Upper lobe of right lung (tissue), 1 donor: Measurements from ENCODE around the gene SLC22A7. TPM values are rescaled to one million over a fixed set of nuclear protein-coding genes. Genes with fewer than 3 reads are reported as not detected.
"Not testable (repeated sequence)": the region's sequence is repeated elsewhere in the genome, so short reads cannot be mapped to it uniquely, and the experiment has no call there.

Experiments used
- ATAC-seq: fragments of 200-7000 bp; cut with Tn5 transposase; one replicate; pipeline ENCODE4 v1.9.1; 2020; ENCODE audit warnings: mild to moderate bottlenecking, moderate library complexity
- DNase-seq: peaks from one replicate; pipeline ENCODE4 v3.0.0-alpha.2; 2020
- H3K27ac ChIP-seq: fragments of 200-600 bp; one replicate; pipeline ENCODE4 v1.8.0; 2022
- H3K27me3 ChIP-seq: fragments of 200-600 bp; one replicate; pipeline ENCODE4 v1.8.0; 2022; ENCODE audit warnings: mild to moderate bottlenecking
- H3K36me3 ChIP-seq: fragments of 200-600 bp; one replicate; pipeline ENCODE4 v1.8.0; 2022
- H3K4me1 ChIP-seq: fragments of 200-600 bp; one replicate; pipeline ENCODE4 v1.8.0; 2022
- H3K4me3 ChIP-seq: fragments of 200-600 bp; one replicate; pipeline ENCODE4 v1.8.0; 2022; ENCODE audit warnings: mild to moderate bottlenecking
- H3K9me3 ChIP-seq: fragments of 200-600 bp; one replicate; pipeline ENCODE4 v1.8.0; 2022
- intact Hi-C: fragments of 100-400 bp; cut with DNase I; formaldehyde crosslinking; loops from one replicate; pipeline ENCODE4 v1.11.0; 2022
- total RNA-seq: library from RNA; stranded (reverse); fragmentation: NEBNext Ultra II Directional; extraction: Animal tissue kit (Norgen Biotek cat#: 25700); gene quantifications from one replicate; pipeline ENCODE4 v1.2.1, GENCODE V29; 2021
- TF ChIP-seq, protein P1 (sequence below): fragments of 200-600 bp; IDR thresholded peaks from one replicate; pipeline ENCODE4 v1.8.0; 2022; ENCODE audit warnings: antibody characterized with exemption
- donor health status: DM: no; HTN: yes; CAD: no; lungs with severe emphysema.

Gene SLC22A7
- total RNA-seq, 1 donor from 2014 or later, result not detected

- Histone ChIP-seq H3K9me3 (no peaks in the 10 kb centered on the region), H3K36me3 (no peaks in the 10 kb centered on the region), H3K27me3 (peaks cover 11% of the 10 kb centered on the region), H3K27ac (no peak overlapping the region), H3K4me3 (no peak overlapping the region), H3K4me1 (no peaks in the 10 kb centered on the region)
- intact Hi-C loops, result no loop called here
- ATAC-seq, result no peak
- TF ChIP-seq, protein P1, sequence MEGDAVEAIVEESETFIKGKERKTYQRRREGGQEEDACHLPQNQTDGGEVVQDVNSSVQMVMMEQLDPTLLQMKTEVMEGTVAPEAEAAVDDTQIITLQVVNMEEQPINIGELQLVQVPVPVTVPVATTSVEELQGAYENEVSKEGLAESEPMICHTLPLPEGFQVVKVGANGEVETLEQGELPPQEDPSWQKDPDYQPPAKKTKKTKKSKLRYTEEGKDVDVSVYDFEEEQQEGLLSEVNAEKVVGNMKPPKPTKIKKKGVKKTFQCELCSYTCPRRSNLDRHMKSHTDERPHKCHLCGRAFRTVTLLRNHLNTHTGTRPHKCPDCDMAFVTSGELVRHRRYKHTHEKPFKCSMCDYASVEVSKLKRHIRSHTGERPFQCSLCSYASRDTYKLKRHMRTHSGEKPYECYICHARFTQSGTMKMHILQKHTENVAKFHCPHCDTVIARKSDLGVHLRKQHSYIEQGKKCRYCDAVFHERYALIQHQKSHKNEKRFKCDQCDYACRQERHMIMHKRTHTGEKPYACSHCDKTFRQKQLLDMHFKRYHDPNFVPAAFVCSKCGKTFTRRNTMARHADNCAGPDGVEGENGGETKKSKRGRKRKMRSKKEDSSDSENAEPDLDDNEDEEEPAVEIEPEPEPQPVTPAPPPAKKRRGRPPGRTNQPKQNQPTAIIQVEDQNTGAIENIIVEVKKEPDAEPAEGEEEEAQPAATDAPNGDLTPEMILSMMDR, result no peak
- no peak for DNase-seq
These were observed 1.1 kb upstream of the SLC22A7 start for GRCh38 chr6:43296780-43297497.

DNA sequence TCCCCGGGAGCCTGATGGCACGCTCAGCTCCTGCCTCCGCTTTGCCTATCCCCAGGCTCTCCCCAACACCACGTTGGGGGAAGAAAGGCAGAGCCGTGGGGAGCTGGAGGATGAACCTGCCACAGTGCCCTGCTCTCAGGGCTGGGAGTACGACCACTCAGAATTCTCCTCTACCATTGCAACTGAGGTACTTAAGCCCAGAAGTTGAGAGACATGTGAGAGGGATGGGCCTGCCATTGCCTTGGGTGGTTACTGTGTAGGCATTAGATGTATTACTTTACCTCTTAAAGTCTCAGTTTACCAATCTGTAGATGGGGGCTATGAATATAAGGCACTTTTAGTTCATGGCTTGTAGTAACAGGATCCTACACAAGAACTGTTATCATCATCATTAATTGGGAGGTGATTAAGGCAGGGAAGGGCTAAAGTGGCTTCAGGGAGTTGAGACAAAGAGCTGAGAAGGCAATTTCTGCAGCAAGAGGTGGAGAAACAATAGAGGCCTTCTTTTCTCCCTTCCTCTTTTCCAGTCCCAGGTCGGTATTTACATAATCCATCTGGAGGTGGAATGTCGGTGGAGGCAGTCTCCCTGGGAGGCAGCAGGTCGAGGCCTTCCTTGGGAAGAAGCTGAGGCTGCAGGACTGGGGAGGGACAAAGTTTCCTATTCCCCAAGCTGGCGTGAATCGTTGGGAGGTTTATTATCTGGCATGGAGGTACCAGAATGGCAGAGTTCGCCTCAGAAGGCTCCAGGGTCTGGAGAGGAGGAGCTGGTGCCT is 691 bp downstream of the SLC22A7 start:
- Histone ChIP-seq H3K4me3 (no peak overlapping the region), H3K27me3 (peaks cover 11% of the 10 kb centered on the region), H3K9me3 (no peaks in the 10 kb centered on the region), H3K36me3 (no peaks in the 10 kb centered on the region), H3K4me1 (no peaks in the 10 kb centered on the region), H3K27ac (no peak overlapping the region)
- TF ChIP-seq, protein P1, result no peak
- DNase-seq, result no peak
- intact Hi-C loops, result no loop called here
- no peak for ATAC-seq

DNA sequence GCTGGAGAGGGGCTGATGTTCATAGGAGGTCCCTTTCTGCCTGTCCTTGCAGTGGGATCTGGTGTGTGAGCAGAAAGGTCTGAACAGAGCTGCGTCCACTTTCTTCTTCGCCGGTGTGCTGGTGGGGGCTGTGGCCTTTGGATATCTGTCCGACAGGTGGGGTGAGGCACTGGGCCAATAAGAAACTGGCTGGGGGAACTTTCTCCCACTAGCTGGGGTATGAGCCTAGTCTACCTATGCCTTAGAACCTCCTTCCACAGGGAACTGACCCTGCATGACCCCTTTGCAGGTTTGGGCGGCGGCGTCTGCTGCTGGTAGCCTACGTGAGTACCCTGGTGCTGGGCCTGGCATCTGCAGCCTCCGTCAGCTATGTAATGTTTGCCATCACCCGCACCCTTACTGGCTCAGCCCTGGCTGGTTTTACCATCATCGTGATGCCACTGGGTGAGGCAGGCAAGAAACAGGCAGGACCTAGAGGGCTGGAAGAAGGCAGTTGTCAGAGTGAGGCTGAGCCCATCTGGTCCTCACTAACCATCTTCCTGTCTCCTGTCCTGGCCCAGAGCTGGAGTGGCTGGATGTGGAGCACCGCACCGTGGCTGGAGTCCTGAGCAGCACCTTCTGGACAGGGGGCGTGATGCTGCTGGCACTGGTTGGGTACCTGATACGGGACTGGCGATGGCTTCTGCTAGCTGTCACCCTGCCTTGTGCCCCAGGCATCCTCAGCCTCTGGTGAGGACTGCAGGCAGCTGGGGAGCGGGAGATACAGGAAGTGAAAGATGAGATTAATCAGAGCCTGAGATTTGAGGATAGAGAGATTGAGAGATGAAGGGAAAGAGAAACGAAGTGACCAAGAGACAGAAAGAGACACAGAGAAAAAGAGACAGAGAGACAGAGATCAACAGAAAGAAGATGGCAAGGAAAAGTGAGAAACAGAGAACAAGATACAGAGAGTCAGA is 1.6 kb downstream of the SLC22A7 start:
- TF ChIP-seq, protein P1, result no peak
- DNase-seq (no peak), ATAC-seq (no peak)
- peaks cover 11% of the 10 kb centered on the region for H3K27me3 ChIP-seq
- intact Hi-C loops, result no loop called here
- no peak overlapping the region for H3K4me3 ChIP-seq
- no peaks in the 10 kb centered on the region for H3K4me1 ChIP-seq
- no peaks in the 10 kb centered on the region for H3K9me3 ChIP-seq
- no peak overlapping the region for H3K27ac ChIP-seq
- H3K36me3 ChIP-seq, result no peaks in the 10 kb centered on the region

DNA sequence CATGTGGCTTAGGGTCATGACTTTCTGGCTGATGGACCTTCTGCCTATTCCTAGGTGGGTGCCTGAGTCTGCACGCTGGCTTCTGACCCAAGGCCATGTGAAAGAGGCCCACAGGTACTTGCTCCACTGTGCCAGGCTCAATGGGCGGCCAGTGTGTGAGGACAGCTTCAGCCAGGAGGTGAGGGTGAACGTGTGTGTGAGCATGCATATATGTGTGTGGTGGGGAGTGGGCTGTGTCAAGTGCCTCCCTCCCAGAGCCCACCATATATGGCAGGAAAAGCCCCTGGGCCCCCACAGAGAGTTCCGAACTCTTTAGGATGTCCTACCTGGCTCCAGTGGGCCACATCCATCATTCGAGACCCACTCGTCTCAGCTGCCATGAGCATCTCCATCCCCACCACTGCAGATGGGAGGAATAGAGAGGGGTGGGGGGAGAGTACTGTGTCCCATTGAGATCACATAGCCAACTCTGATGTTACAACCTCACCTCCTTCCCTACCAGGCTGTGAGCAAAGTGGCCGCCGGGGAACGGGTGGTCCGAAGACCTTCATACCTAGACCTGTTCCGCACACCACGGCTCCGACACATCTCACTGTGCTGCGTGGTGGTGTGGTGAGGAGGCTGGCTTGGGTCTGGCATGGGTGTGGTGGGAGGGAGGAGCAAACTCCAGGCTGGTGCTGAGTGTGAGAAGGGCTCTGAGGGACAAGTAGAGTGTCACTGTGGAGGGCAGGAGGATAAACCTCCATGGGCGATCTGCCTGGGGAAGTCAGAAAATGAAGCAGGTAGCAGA is 3.2 kb downstream of the SLC22A7 start:
- no peak for ATAC-seq
- no peaks in the 10 kb centered on the region for H3K9me3 ChIP-seq
- no peaks in the 10 kb centered on the region for H3K36me3 ChIP-seq
- H3K4me3 ChIP-seq, result no peak overlapping the region
- intact Hi-C loops, result no loop called here
- no peaks in the 10 kb centered on the region for H3K4me1 ChIP-seq
- no peak overlapping the region for H3K27ac ChIP-seq
- H3K27me3 ChIP-seq, result peaks cover 11% of the 10 kb centered on the region
- TF ChIP-seq, protein P1, result no peak
- no peak for DNase-seq

DNA sequence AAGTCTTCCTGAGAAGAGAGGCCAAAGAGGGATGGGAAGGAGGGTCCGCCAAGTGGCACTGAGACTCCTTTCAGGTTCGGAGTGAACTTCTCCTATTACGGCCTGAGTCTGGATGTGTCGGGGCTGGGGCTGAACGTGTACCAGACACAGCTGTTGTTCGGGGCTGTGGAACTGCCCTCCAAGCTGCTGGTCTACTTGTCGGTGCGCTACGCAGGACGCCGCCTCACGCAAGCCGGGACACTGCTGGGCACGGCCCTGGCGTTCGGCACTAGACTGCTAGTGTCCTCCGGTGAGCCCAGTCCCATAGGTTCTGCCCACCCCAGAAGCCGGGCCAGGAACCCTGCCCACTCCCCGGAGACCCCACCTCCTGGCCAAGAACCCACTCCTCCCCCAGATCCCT is 4.1 kb downstream of the SLC22A7 start:
- no peak for ATAC-seq

DNA sequence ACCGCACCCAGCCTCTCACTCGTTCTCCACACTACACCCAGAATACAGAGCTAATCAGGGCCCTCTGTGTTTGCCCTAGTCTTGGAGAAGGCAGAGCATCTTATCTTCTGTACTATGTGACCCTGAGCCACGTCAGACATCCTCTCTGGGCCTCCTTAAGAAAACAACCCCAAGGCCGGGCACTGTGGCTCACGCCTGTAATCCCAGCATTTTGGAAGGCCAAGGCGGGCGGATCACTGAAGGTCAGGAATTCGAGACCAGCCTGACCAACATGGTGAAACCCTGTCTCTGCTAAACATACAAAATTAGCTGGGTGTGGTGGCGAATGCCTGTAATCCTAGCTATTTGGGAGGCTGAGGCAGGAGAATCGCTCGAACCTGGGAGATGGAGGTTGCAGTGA is 4.9 kb downstream of the SLC22A7 start:
- DNase-seq, ATAC-seq, H3K27ac ChIP-seq, H3K4me3 ChIP-seq, H3K36me3 ChIP-seq, H3K9me3 ChIP-seq, intact Hi-C loops, H3K4me1 ChIP-seq: not testable (repeated sequence)
- H3K27me3 ChIP-seq, result peaks cover 11% of the 10 kb centered on the region

More for the DNA sequence above, 4.1 kb downstream of the SLC22A7 start:
- Histone ChIP-seq H3K27me3 (peaks cover 11% of the 10 kb centered on the region), H3K36me3 (no peaks in the 10 kb centered on the region), H3K9me3 (no peaks in the 10 kb centered on the region), H3K27ac (no peak overlapping the region), H3K4me3 (no peak overlapping the region), H3K4me1 (no peaks in the 10 kb centered on the region)
- no peak for DNase-seq
- TF ChIP-seq, protein P1, result no peak
- intact Hi-C loops, result no loop called here
